Urothelium cell line (cell line): ENCODE measurements around the gene GATB.
A peak's percentile ranks its signal among the peaks of the same experiment; 100 is the strongest.
"Not testable (repeated sequence)": the region's sequence is repeated elsewhere in the genome, so short reads cannot be mapped to it uniquely, and the experiment has no call there.

ENCODE experiments used
- DNase-seq: peaks from one replicate; pipeline ENCODE4 v3.0.0; 2011; ENCODE audit warnings: low spot score, mixed read lengths
- FAIRE-seq: peaks from 2 replicates; lab custom pipeline; 2011; peaks lifted over from hg19 to GRCh38; lab: Jason Lieb, UNC

Gene GATB

DNA sequence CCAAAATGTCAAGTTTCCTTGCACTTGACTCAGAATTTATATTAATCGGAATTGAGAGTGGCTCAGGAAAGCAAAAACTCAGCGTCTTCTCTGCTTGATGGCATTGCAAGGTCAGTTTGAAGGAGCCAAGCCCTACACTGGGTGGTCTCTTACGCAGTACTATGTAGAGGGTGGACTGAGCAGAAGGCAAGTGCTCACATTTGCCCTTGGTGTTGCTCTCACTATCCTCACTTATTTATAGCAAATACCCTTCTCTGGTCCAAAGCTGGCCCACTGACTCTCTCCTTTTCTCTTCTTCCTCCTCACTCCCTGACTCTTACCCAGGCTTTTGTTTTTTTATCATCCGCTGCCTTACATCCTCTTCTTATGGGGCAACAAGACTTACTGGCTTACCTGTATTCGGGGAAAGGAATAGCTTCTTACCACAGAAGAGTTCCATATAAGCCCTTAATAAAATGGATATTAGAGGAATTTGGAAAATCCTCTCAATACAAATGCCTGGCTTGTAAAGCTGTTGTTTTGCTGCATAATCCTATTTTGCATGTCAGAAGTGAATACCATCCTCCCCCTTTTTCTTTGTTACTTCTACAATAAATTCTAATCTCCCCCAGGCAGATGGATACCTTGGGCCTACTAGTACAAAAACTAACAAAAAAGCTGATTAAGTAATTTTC lies 24.8 kb upstream of the GATB start:
- no peak for FAIRE-seq

DNA sequence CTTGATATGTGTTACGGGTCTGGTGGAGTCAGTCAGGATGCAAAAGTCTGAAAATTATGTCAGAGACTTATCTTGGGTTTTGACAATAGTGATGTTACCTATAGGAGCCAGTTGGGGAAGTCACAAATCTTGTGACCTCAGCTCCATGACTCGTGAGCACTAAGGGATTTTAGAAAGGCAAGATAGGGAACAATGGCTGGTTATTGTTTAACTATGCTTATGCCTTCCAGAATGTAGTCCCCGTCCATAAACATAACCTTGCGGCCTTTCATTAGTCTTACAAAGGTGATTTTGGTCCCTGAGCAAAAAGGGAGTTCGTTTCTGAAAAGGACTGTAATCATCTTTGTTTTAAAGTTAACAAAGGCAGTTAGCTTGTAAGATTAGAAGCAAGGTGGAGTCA lies 23.9 kb upstream of the GATB start:
- DNase-seq (no peak), FAIRE-seq (no peak)

More for the DNA sequence above, 24.8 kb upstream of the GATB start:
- DNase-seq, result no peak

DNA sequence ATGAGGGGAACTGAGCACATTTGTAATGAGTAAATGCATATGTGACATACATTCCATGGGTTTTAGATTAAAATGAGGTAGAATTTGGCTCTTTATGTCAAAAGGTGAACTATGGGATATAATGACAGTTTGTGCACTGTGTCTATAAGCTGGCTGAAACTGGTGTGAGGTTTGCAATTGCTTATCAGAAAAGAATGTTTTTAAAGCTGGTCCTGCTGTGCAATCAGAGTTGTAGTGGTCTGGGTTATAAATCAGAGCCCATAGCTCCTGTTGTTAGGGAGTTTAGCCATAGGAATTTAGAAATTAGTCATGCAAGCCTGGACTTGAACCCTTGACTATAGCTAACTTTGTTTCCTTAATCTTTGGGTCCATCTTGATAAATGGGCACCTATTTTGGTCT lies 23.1 kb upstream of the GATB start:
- DNase-seq (no peak), FAIRE-seq (no peak)

DNA sequence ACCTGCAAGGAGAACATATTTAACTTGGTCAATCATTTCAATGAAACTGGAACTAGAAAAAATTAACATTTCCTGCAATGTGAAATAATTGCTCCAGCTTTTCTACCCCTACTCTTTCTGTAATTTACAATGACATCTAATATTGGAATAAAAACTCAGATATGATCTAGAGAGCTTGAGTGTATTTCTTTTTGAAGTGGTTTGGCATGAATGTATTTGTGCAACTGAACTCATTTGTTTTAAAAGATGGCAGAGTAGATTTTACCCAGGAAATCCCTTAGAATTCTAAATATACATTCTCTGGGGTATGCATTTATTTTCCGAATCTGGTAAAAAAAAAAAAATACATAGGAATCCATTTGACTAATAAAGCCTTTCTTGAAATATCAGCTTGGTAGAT lies 21.5 kb upstream of the GATB start:
- DNase-seq (no peak), FAIRE-seq (no peak)

GRCh38 chr4:151781026-151781425 lies 20.2 kb upstream of the GATB start:
- FAIRE-seq (no peak), DNase-seq (no peak)

- no peak for DNase-seq
- no peak for FAIRE-seq
Measured at GRCh38 chr4:151777471-151777870, 16.7 kb upstream of the GATB start.

GRCh38 chr4:151774324-151774723 lies 13.5 kb upstream of the GATB start:
- no peak for DNase-seq
- FAIRE-seq, result no peak

DNA sequence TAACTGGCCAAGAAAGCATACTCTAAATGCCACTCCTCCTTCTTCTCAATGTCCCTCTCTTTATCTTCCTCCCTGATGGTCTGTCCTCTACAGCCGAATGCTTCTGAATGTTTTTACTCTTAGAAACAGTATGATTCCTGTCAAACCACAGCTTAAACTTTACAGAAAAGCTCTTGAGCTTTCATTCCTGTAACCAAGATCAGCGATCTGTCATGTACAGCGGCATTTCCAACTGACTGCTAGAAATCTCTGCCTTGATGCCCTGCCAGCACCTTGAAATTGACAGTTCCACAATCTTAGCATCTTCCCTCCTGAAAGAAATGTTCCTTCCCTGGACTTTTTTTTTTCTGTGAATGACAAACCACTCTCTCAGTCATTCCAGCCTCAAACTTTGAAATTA lies 11.5 kb upstream of the GATB start:
- no peak for FAIRE-seq
- DNase-seq, result no peak

- no peak for FAIRE-seq
- no peak for DNase-seq
Measured at GRCh38 chr4:151771664-151772063, 10.9 kb upstream of the GATB start.

- FAIRE-seq (no peak), DNase-seq (no peak)
Measured at GRCh38 chr4:151770154-151770553, 9.3 kb upstream of the GATB start.

DNA sequence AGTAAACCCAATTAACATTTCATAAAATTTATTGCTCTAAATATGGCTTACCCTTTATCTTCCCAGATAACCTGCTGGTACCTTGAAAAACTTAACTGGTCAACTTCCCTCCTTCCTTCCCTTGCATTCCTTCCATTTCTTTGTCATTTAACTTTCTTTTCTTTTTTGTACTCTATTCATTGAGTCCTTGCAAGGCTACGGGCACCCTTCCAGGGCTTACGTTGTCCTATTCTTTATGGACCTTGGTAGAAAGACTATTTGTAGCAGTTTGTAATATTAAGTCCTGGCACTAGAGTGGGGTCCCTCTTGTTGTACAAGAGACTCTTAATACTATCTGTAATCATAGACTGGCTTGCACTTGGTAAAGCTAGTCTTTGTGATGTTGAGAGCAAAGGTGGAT lies 8.0 kb upstream of the GATB start:
- no peak for FAIRE-seq
- DNase-seq, result no peak

GRCh38 chr4:151766691-151767090 lies 5.9 kb upstream of the GATB start:
- DNase-seq (no peak), FAIRE-seq (no peak)

DNA sequence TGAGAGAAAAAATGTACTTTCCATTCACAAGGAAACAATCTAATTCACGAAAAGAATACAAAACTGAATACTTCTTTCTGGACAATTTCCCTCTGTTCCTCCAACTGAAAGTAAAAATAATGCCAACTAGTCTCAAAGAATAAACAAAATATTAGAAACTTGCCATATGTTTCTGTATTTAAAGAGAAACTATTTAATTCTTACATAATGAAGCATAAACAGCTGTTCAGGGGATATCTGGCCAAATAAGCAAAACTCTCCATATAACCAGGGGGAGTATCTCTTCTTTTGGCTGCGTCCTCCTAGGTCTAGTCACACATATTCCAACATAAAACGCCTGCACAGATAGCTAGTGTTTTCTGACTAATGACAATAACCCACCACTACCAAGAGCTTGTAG lies 805 bp downstream of the GATB start:
- FAIRE-seq (no peak), DNase-seq (no peak)

GRCh38 chr4:151753056-151753455 lies 7.8 kb downstream of the GATB start:
- FAIRE-seq, result no peak
- peak; percentile 23 for DNase-seq

GRCh38 chr4:151750156-151750555 lies 10.7 kb downstream of the GATB start:
- no peak for DNase-seq
- FAIRE-seq, result no peak

DNA sequence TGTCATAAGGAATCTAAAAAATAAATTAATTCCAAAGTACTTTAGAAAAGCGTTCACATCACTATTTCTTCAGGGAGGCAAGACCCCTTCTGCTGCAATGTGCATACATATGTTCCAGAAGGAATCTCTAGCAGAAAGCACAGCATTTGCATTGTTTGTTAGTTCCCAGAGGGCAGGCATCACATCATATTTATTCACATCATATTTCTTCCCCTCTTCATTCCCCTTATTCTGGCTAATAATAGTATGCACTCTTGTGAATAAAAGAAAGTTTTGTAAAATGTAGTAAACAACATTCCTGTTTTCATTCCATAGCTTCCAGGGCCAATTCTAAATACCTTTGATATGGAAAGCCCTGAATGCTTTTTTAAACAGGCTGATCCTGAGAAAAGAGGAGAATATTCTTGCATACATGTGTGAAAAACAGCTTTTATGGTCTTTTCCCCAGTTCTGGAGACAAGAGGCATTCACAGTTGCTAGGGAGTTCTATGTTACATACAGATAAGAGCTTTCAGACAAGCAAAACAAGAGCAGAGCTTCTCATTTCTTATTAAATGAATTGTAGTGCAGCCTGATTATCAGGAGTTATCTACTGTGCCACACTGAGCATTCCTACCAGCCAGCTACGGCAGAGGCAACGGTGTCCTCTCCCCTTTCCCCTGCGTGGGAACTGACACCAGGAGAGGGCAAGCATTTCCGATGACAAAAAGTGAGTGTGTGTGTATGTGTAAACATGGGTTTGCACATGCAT lies 15.2 kb downstream of the GATB start:
- no peak for FAIRE-seq
- no peak for DNase-seq

DNA sequence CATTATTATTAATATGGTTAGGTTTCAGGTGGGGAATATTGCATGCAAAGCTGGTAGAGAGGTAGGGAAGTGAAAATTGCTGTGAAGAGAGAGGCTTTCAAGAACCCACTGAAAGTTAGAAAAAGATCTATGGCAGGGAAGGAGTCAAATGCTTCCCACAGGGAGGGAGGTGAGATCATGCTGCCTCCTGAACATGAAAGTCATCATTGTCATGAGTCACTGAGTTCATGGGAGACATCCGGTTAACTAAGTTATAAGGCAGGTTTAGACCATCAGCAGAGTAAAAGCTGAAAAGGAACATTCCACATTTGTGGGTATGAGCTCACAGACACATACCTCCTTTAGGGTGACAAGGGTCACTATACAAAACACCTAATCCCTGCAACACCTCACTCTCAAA lies 16.2 kb downstream of the GATB start:
- FAIRE-seq (peak; percentile 70), DNase-seq (peak; percentile 81)

GRCh38 chr4:151743894-151744293 lies 16.9 kb downstream of the GATB start:
- DNase-seq, result no peak
- no peak for FAIRE-seq

GRCh38 chr4:151743128-151743854 lies 17.5 kb downstream of the GATB start:
- DNase-seq, result no peak
- FAIRE-seq, result no peak

- no peak for DNase-seq
- no peak for FAIRE-seq
Measured at GRCh38 chr4:151738720-151739517, 21.9 kb downstream of the GATB start.

GRCh38 chr4:151736852-151737251 lies 24.0 kb downstream of the GATB start:
- FAIRE-seq, result not testable (repeated sequence)

More at GRCh38 chr4:151736852-151737251, 24.0 kb downstream of the GATB start:
- not testable (repeated sequence) for DNase-seq
